NOMO-1 (cell line): ENCODE measurements around the gene RTP5.
"Not testable (repeated sequence)": the region's sequence is repeated elsewhere in the genome, so short reads cannot be mapped to it uniquely, and the experiment has no call there.

Experiments used
- DNase-seq, 2 experiments: peaks; one replicate each; lab custom pipeline; 2025; ENCODE audit not compliant: unreplicated experiment in 2 of 2; lab: John Stamatoyannopoulos, UW

Gene RTP5

GRCh38 chr2:241913703-241914102 is 44.2 kb downstream of the RTP5 start:
- DNase-seq: no peak

- no peak for DNase-seq
Observed at GRCh38 chr2:241914542-241914941, 45.0 kb downstream of the RTP5 start.

- not testable (repeated sequence) for DNase-seq
Observed at GRCh38 chr2:241921631-241922030, 52.1 kb downstream of the RTP5 start.

- no peak for DNase-seq
Observed at GRCh38 chr2:241922411-241922810, 52.9 kb downstream of the RTP5 start.

GRCh38 chr2:241922816-241923601 is 53.5 kb downstream of the RTP5 start:
- DNase-seq: not testable (repeated sequence)
